NCI-H526 (cell line): ENCODE measurements around the gene OSBPL10.
A peak's percentile ranks its signal among the peaks of the same experiment; 100 is the strongest.

ENCODE experiments used
- DNase-seq, 2 experiments: peaks; one replicate each; lab custom pipeline; 2025; lab: John Stamatoyannopoulos, UW

OSBPL10 gene

DNA sequence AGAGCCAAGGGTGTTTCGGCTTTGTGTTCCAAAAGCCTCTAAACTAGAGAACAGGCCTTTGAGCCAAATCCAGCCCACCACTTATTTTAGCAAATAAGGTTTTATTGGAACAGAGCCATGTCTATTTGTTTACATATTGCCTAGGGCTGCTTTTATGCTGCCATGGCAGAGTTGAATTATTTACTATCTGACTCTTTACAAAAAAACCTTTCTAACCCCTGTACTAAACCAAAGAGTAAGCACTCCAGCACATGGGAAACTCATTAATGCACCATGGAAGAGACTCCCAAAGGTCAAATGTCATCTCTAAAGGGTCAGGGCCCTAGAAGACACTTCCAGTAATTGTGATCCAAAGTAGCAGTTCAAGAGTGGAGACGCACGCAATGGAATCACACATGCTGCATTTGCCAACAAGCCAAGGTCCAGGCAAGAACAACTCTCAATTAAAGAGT lies 22.3 kb downstream of the OSBPL10 start:
- DNase-seq = no peak

GRCh38 chr3:31957106-31957505 lies 24.0 kb downstream of the OSBPL10 start:
- DNase-seq = no peak

GRCh38 chr3:31955581-31955980 lies 25.5 kb downstream of the OSBPL10 start:
- DNase-seq = no peak

DNA sequence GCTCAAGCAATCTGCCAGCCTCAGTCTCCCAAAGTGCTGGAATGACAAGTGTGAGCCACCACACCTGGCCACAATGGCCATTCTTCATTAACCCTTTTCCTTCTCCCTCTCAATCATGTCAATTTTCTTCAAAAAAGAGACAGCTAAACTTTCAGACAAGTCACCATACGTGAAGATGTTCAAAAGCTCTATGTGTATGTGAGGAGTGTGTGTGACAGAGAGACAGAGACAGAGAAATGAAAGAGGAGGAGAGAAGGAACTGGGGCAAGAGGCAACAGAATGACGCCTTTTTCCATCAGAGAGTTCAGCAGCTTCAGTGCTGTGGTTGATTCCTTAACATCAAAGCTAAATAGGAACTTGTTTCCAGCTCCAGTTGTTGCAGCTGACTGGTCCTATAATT lies 27.4 kb downstream of the OSBPL10 start:
- DNase-seq = no peak

GRCh38 chr3:31953091-31953490 lies 28.0 kb downstream of the OSBPL10 start:
- DNase-seq = no peak

- peak; percentile 1 to 62 for DNase-seq
Observed at GRCh38 chr3:31952205-31952604, 28.9 kb downstream of the OSBPL10 start.

- DNase-seq = no peak
Observed at GRCh38 chr3:31948280-31948679, 32.8 kb downstream of the OSBPL10 start.

GRCh38 chr3:31947671-31948091 lies 33.4 kb downstream of the OSBPL10 start:
- DNase-seq = peak in 1 of 2 experiments; percentile 10

- DNase-seq = no peak
Observed at GRCh38 chr3:31947162-31947561, 33.9 kb downstream of the OSBPL10 start.

DNA sequence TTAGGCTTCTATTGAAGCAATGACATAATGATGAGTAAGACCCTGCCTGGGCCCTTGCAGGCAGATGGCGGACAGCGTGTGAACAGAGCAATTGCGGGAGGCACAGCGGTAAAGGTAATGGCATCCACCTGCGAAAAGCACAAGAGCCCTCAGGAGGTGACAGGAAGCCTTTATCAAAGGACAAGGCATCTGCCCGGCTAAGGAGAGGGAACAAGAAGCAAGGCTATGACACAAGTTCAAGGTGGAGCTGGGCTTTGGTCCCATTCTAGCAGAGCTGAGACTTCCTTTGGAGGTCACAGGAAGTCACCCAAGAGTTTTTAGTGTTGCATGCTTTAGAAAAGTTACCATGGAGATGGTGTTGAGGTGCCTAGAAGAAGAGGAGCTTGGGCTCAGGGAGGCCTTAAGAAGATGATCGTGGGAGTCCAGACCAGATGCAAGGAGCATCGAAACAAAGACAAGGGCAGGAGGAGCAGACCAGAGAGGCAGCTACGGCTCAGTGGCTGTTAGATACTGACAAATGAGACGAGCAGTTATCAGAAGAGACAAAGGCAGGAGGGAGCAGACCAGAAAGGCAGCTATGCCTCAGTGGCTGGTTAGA lies 34.5 kb downstream of the OSBPL10 start:
- DNase-seq = no peak

DNA sequence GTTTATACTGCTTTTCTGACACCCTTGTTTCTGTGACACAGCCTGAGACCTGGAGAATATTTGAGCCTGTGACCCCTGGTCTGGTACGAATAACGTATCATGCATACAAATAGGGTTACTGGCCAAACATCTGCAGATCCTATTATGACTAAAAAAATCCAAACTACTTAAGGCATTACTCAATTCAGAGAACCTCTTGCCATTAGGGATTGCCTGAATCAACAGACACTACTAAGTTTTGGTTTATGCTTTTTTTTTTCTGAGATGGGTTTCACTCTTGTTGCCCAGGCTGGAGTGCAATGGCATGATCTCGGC lies 35.4 kb downstream of the OSBPL10 start:
- no peak for DNase-seq

GRCh38 chr3:31943041-31943440 lies 38.0 kb downstream of the OSBPL10 start:
- DNase-seq = no peak

DNA sequence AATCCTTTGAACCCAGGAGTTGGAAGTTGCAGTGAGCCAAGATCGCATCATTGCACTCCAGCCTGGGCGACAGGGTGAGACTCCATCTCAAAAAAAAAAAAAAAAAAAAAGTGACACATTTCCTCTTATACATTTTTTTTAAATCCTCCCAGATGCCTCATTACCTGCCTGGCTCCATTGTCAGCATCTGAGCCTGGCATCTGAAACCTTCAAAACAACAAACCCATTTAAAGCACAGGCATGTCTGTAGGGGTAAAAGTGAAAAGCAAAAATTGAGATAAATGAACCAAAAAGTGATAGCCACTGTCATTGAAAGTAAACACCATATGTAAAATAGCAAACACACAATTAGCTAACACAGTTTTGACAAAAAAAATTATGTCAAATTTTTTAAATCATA lies 38.6 kb downstream of the OSBPL10 start:
- no peak for DNase-seq

GRCh38 chr3:31937225-31937624 lies 43.8 kb downstream of the OSBPL10 start:
- no peak for DNase-seq

DNA sequence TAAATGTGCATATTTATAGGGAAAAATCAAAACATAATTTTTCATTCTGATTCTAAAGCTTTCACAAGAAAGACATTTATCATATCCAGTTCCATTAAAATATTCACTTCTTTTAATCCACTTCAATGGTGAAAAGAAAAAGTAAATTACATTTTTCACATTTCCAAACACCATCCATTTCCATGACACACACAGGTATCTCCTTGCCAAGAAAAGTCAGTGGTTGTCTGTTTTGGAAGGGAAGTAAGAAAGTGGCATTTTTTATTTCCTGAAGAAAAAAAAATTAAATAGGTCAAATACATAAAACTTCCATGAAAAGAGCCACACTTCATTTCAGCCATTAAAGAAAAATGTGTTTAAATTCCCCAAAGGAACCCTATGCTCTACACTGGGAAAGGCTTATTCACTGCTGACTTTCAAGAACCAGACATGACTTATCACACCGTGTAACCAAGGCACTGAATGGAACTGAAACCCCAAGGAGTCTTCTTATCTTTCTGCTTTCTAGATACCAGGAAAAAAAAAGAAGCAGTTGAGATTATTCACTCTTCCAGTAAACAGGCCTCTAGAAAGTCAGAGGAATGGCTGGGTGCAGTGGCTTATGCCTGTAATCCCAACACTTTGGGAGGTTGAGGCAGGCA lies 44.5 kb downstream of the OSBPL10 start:
- DNase-seq = no peak

DNA sequence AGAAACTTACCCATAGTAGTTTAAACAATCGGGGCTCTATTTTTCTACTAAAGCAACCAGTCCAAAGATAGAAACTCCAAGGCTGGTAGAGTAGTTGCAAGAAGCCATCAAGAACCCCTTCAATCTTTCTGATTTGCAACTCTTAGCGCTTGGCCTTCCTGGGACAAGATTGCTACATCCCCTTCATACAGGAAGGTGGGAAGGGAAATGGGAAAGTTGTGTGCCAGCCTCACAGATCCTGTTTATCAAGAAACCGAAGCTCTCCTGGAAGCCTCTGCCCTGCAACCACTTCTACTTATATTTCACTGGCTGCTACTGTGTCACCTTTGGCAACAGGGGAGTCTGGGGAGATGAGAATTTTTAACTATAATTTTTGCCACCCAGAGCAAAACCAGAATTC lies 46.2 kb downstream of the OSBPL10 start:
- DNase-seq = peak in 1 of 2 experiments; percentile 3

GRCh38 chr3:31934018-31934417 lies 47.0 kb downstream of the OSBPL10 start:
- no peak for DNase-seq

- no peak for DNase-seq
Observed at GRCh38 chr3:31932990-31933389, 48.1 kb downstream of the OSBPL10 start.

GRCh38 chr3:31929826-31930502 lies 51.1 kb downstream of the OSBPL10 start:
- no peak for DNase-seq

DNA sequence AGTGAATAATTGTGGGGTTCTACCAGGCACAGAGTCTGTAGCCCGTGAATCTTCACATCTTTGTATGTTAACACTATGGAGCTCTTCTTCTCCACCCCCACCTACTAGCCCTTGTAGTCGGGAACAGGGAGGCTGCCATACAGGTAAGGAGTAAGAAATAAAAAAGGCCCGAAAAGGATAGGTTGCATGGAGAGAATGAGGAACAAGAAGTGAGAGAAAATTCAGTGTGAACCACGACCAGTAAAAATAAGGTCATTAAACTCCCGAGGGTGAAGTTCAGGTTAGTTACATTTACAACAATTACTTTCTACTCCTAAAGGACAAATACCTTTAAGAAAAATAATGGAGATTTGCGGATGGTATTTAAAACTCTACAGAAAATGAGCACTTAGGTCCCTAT lies 53.3 kb downstream of the OSBPL10 start:
- no peak for DNase-seq

GRCh38 chr3:31926543-31926942 lies 54.5 kb downstream of the OSBPL10 start:
- no peak for DNase-seq

DNA sequence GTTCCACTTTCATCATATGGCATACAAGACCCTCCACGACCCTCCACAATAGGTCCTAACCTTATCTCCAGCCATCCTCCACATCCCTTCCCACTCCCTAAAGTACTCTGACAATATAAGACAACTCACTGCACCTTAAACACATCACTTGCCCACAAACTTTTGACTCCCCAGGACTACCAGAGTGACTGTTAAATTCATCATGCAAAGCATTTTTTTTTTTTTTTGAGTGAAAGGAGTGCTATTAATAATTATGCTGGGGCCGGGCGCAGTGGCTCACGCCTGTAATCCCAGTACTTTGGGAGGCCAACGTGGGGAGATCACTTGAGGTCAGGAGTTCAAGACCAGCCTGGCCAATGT lies 55.8 kb downstream of the OSBPL10 start:
- no peak for DNase-seq

GRCh38 chr3:31924610-31925270 lies 56.3 kb downstream of the OSBPL10 start:
- DNase-seq = no peak
